ENCODE results near the gene RANBP17.

Gene RANBP17

DNA sequence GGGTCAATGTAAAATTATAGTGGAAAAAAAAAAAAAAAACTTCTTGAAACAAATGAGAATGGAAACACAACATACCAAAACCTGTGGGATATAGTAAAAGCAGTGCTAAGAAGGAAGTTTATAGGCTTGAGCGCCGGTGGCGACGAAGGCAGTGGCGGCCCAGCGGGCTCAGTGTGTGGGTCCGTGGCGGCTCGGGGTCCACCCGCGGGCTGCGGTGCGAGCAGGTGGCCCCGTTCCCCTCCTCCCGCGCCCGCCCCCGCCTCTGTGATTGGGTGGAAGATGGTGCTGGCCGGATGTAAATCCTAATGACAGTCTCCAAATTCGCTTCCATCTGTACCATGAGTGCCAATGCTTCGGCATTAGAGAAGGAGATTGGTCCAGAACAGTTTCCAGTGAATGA, 389.7 kb downstream of the RANBP17 start:
- H3K4me3 ChIP-seq (replicated peaks in 1 of 2; ENCODE audit: low read depth in 2 of 2, low read length in 2 of 2): no peak overlapping the region
- DNase-seq (ENCODE audit: low read depth in 2 of 2): no peak
- TF ChIP-seq, protein P1, sequence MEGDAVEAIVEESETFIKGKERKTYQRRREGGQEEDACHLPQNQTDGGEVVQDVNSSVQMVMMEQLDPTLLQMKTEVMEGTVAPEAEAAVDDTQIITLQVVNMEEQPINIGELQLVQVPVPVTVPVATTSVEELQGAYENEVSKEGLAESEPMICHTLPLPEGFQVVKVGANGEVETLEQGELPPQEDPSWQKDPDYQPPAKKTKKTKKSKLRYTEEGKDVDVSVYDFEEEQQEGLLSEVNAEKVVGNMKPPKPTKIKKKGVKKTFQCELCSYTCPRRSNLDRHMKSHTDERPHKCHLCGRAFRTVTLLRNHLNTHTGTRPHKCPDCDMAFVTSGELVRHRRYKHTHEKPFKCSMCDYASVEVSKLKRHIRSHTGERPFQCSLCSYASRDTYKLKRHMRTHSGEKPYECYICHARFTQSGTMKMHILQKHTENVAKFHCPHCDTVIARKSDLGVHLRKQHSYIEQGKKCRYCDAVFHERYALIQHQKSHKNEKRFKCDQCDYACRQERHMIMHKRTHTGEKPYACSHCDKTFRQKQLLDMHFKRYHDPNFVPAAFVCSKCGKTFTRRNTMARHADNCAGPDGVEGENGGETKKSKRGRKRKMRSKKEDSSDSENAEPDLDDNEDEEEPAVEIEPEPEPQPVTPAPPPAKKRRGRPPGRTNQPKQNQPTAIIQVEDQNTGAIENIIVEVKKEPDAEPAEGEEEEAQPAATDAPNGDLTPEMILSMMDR (IDR thresholded peaks at IDR 0.05; ENCODE audit: low read depth, low read length): no peak

DNA sequence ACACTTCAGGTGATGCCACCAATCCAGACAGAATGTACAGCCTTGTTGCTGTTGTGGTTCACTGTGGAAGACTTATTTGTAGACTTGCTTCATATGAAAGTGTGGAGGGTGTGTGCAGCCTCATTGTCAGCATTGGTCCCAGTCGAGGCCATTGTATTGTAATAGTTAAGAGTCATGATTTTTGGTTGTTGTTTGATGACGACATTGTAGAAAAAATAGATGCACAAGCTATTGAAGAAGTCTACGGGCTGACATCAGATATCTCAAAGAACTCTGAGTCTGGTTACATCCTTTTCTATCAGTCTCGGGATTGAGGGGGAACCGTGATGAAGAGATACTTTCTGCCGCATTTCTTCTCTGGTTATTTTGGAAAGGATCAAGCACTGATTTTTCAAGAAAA, 390.9 kb downstream of the RANBP17 start:
- TF ChIP-seq, protein P1 (IDR thresholded peaks at IDR 0.05; ENCODE audit: low read depth, low read length): no peak
- H3K4me3 ChIP-seq (replicated peaks in 1 of 2; ENCODE audit: low read depth in 2 of 2, low read length in 2 of 2): no peak overlapping the region
- DNase-seq (ENCODE audit: low read depth in 2 of 2): no peak

DNA sequence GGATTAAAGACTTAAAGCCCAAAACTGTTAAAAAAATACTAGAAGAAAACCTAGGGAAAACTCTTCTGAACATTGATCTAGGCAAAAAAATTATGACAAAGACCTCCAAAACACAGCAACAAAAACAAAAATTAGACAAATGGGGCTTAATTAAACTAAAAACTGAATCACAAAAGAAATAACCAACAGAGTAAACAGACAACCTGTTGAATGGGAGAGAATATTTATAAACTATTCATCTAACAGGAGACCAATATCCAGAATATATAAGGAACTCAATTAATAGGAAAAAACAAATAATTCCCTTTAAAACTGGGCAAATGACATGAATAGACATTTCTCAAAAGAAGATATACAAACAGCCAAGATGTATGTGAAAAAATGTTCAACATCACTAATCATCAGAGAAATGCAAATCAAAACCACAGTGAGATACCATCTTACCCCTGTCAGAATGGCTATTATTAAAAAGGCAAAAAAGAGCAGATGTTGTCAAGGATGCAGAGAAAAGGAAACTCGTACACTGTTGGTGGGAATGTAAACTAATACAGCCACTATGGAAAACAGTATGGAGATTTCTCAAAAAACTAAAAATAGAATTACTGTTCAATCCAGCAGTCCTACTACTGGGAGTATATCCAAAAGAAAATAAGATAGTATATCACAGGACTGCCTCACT, 397.1 kb downstream of the RANBP17 start:
- no peak for DNase-seq (ENCODE audit: low read depth in 2 of 2)

DNA sequence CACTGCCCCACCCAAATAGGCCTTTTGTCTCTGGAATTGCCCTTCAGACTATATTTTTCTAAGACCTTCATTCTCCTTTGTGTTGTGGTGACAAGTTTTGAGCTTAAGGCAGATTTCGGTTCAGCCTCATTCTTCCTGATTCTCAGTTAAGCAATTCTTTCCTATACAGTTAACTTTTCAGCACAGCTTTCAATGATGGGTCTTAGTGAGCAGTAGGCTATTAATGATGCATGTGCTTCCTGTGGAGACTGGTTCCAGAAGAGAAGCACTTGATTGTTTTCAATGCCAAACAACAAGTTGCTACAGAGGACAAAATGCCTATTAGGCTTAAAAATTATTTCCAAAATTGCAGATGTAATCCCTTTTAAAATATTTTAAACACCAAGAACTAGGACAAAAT, 399.5 kb downstream of the RANBP17 start:
- TF ChIP-seq, protein P1 (IDR thresholded peaks at IDR 0.05; ENCODE audit: low read depth, low read length): no peak
- no peak for DNase-seq (ENCODE audit: low read depth in 2 of 2)
- no peak overlapping the region for H3K4me3 ChIP-seq (replicated peaks in 1 of 2; ENCODE audit: low read depth in 2 of 2, low read length in 2 of 2)

More for the DNA sequence above, 397.1 kb downstream of the RANBP17 start:
- TF ChIP-seq, protein P1 (IDR thresholded peaks at IDR 0.05; ENCODE audit: low read depth, low read length): no peak
- H3K4me3 ChIP-seq (replicated peaks in 1 of 2; ENCODE audit: low read depth in 2 of 2, low read length in 2 of 2): no peak overlapping the region

DNA sequence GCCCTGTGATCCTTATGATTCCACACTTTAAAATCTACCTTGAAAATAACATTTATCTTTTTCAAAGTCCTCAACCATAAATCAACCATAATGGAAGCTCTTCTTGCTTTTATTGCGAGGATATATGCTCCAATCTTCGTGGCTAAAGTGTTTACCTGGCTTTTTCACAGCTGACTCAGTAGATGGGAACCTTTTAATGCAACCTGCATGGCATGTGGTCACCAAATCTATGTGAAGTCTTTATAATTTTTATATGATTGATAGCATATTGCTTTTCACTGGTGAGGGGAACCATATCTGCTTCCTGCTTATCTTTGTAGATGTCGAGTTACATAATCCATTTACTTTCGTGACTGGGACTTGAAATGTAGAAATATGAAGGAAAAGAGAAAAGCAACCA, 400.1 kb downstream of the RANBP17 start:
- H3K4me3 ChIP-seq (replicated peaks in 1 of 2; ENCODE audit: low read depth in 2 of 2, low read length in 2 of 2): no peak overlapping the region
- DNase-seq (ENCODE audit: low read depth in 2 of 2): no peak
- TF ChIP-seq, protein P1 (IDR thresholded peaks at IDR 0.05; ENCODE audit: low read depth, low read length): no peak

DNA sequence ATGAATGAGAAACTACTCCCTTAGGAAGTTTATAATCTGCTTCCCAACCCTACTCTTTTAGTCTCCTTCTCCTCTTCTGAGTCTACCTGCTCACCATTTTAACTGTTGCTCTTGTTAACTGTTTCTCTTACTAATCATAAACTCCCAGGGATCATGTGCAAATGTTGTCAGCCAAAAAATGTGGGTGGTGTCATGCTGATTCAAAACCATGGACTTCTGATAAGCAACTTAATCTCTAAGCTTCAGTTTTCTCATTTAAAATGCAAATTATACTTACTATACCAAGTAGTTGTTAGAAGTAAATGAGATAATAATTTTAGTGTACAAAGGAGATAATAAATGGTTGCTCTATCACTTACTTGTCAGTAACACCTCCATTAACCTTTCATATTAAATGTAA, 401.4 kb downstream of the RANBP17 start:
- TF ChIP-seq, protein P1 (IDR thresholded peaks at IDR 0.05; ENCODE audit: low read depth, low read length): no peak
- no peak overlapping the region for H3K4me3 ChIP-seq (replicated peaks in 1 of 2; ENCODE audit: low read depth in 2 of 2, low read length in 2 of 2)
- no peak for DNase-seq (ENCODE audit: low read depth in 2 of 2)

DNA sequence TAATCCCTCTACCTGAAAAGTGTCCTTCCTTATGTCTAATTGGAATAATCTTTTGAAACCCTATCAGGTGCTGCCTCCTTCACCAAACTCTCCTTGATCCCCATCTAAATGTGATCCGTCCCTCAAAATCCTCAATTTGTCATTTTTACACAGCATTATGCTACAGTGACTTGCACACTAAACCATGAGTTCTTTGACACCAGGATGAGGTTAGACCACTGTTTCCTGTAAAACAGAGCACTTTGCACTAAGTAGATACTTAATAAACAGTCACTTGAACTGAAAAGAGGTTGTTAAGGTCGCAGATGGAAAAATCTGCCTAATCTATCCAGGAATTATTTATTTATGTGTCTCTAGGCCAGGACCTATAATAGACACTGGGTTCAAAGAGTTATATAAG, 403.0 kb downstream of the RANBP17 start:
- no peak for DNase-seq (ENCODE audit: low read depth in 2 of 2)
- H3K4me3 ChIP-seq (replicated peaks in 1 of 2; ENCODE audit: low read depth in 2 of 2, low read length in 2 of 2): no peak overlapping the region
- TF ChIP-seq, protein P1 (IDR thresholded peaks at IDR 0.05; ENCODE audit: low read depth, low read length): no peak

All from cardiac fibroblast (primary cell).